HEK293T (cell line): ENCODE data around the gene TAOK1.

Experiments used
- CTCF ChIA-PET: fragments of 350-600 bp; formaldehyde crosslinking; extraction: SDS; loops from one replicate; lab custom pipeline; 2021; ENCODE audit warnings: antibody characterized with exemption, inconsistent platforms; lab: Yijun Ruan, JAX
- POLR2A ChIA-PET: fragments of 350-600 bp; formaldehyde crosslinking; extraction: SDS; loops from one replicate; lab custom pipeline; 2020; ENCODE audit warnings: antibody characterized with exemption, inconsistent platforms; lab: Yijun Ruan, JAX
- DNase-seq: peaks from one replicate; pipeline ENCODE4 v3.0.0; 2012; ENCODE audit warnings: mixed read lengths; ENCODE audit errors: extremely low spot score
- ARNT ChIP-seq: fragments of 450-650 bp; IDR thresholded peaks from 2 replicates; pipeline ENCODE4 v1.6.1; 2017; ENCODE audit warnings: mild to moderate bottlenecking
- BHLHE40 ChIP-seq: fragments of 450-650 bp; IDR thresholded peaks from 2 replicates; pipeline ENCODE4 v1.6.1; 2016; ENCODE audit warnings: mild to moderate bottlenecking, moderate library complexity, borderline replicate concordance
- CTBP1 ChIP-seq: fragments of 450-650 bp; IDR thresholded peaks from 2 replicates; pipeline ENCODE4 v1.6.1; 2016; ENCODE audit warnings: borderline replicate concordance
- ELF4 ChIP-seq: fragments of 450-650 bp; IDR thresholded peaks from 2 replicates; pipeline ENCODE4 v1.6.1; 2017; ENCODE audit warnings: antibody characterized with exemption
- FOXA1 ChIP-seq: fragments of 450-650 bp; IDR thresholded peaks from 2 replicates; pipeline ENCODE4 v1.6.1; 2016; ENCODE audit warnings: mild to moderate bottlenecking
- FOXK2 ChIP-seq: fragments of 450-650 bp; IDR thresholded peaks from 2 replicates; pipeline ENCODE4 v1.6.1; 2016; ENCODE audit warnings: mild to moderate bottlenecking
- FOXM1 ChIP-seq: fragments of 450-650 bp; IDR thresholded peaks from 2 replicates; pipeline ENCODE4 v1.6.1; 2017; ENCODE audit warnings: mild to moderate bottlenecking, borderline replicate concordance
- HDGF ChIP-seq: fragments of 450-650 bp; IDR thresholded peaks from 2 replicates; pipeline ENCODE4 v1.6.1; 2017; ENCODE audit warnings: antibody characterized with exemption, borderline replicate concordance
- L3MBTL2 ChIP-seq: fragments of 450-650 bp; conservative IDR thresholded peaks from 2 replicates; pipeline ENCODE4 v1.6.1; 2016; ENCODE audit warnings: mild to moderate bottlenecking
- LEF1 ChIP-seq: fragments of 450-650 bp; IDR thresholded peaks from 2 replicates; pipeline ENCODE4 v1.6.1; 2017; ENCODE audit warnings: mild to moderate bottlenecking, borderline replicate concordance
- NFRKB ChIP-seq: fragments of 450-650 bp; IDR thresholded peaks from 2 replicates; pipeline ENCODE4 v1.6.1; 2016; ENCODE audit warnings: mild to moderate bottlenecking, moderate library complexity
- SP1 ChIP-seq: fragments of 450-650 bp; IDR thresholded peaks from 2 replicates; pipeline ENCODE4 v1.6.1; 2017
- SUZ12 ChIP-seq: fragments of 450-650 bp; IDR thresholded peaks from 2 replicates; pipeline ENCODE4 v1.6.1; 2016; ENCODE audit warnings: mild to moderate bottlenecking
- TARDBP ChIP-seq: fragments of 450-650 bp; IDR thresholded peaks from 2 replicates; pipeline ENCODE4 v1.6.1; 2016
- ZNF384 ChIP-seq: fragments of 450-650 bp; IDR thresholded peaks from 2 replicates; pipeline ENCODE4 v1.6.1; 2016
- TF ChIP-seq, protein P1 (sequence below): fragments of 450-650 bp; IDR thresholded peaks from 2 replicates; pipeline ENCODE4 v1.6.1; 2016

The TAOK1 gene

DNA sequence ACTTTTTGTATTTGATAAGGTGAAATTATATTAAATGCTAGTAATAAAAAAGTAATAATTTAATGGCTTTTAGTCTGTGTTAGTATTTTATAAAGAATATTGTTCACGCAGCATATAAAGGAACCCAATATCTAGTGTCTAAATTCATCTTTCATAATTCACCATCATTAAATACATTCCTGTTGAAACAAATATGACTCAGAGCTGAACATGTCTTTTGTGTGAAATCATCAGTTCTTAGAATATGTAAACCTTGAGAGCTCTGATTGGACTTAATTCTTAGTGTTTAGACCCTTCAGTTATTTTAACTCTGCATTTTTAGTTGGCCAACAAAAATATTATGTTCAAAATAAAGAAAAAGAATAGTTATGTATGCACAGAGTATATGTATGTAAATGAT is 104.8 kb downstream of the TAOK1 start:
- CTCF ChIA-PET = no interaction called here

DNA sequence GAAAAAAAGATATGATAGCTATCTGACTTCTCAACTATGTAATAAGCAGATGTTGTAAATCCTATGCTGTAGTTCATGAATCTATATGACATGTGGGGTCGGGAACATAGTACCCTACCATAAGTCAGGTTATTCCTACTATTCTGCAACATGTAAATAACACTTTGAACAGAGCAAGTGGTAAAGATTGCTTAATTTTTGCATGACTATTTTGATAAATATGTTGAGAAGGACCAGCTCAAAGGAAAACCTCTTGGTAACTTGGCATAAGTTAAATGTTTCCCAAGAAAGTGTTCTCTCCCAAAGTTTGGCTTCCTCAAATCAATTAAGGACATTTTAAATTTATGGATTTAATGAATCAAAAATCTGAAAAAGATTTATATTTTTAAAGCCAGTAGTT is 114.5 kb downstream of the TAOK1 start:
- DNase-seq = no peak
- CTCF ChIA-PET = interaction anchor here (1.2 kb wide), 1 partner anchor 32 kb away, joined by 3 read pairs; no protein-coding TSS in a partner anchor
- POLR2A ChIA-PET = no interaction called here
- no peak for TF ChIP-seq FOXA1
- no peak for TF ChIP-seq L3MBTL2
- TF ChIP-seq, protein P1, sequence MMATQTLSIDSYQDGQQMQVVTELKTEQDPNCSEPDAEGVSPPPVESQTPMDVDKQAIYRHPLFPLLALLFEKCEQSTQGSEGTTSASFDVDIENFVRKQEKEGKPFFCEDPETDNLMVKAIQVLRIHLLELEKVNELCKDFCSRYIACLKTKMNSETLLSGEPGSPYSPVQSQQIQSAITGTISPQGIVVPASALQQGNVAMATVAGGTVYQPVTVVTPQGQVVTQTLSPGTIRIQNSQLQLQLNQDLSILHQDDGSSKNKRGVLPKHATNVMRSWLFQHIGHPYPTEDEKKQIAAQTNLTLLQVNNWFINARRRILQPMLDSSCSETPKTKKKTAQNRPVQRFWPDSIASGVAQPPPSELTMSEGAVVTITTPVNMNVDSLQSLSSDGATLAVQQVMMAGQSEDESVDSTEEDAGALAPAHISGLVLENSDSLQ = no peak
- no peak for TF ChIP-seq BHLHE40
- no peak for TF ChIP-seq TARDBP
- no peak for TF ChIP-seq HDGF
- TF ChIP-seq FOXM1 = no peak
- TF ChIP-seq NFRKB = no peak
- TF ChIP-seq ELF4 = no peak
- TF ChIP-seq SP1 = no peak
- no peak for TF ChIP-seq LEF1
- TF ChIP-seq ARNT = no peak
- no peak for TF ChIP-seq SUZ12

More for the DNA sequence above, 104.8 kb downstream of the TAOK1 start:
- POLR2A ChIA-PET = no interaction called here
- DNase-seq = no peak
- no peak for TF ChIP-seq NFRKB
- no peak for TF ChIP-seq ARNT
- no peak for TF ChIP-seq SUZ12
- TF ChIP-seq, protein P1 = no peak
- no peak for TF ChIP-seq BHLHE40
- no peak for TF ChIP-seq FOXM1
- TF ChIP-seq CTBP1 = no peak
- TF ChIP-seq L3MBTL2 = no peak
- no peak for TF ChIP-seq HDGF
- no peak for TF ChIP-seq ELF4
- no peak for TF ChIP-seq ZNF384
- no peak for TF ChIP-seq FOXA1

DNA sequence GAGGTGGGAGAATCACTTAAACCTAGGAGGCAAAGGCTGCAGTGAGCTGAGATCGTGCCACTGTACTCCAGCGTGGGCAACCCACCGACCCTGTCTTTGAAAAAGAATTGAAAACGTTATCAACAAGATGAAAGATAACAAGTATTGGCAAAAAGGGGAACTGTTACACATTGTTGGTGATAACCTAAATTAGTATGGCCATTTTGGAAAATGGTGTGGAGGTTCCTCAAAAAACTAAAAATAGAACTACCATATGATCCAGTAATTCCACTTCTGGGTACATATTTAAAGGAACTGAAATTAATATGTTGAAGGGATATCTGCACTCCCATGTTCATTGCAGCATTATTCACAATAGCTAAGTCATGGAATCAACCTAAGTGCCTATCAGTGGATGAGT is 115.7 kb downstream of the TAOK1 start:
- TF ChIP-seq FOXM1 (no peak), TARDBP (no peak), FOXK2 (no peak), ARNT (no peak), BHLHE40 (no peak), LEF1 (no peak), ZNF384 (no peak), NFRKB (no peak), SUZ12 (no peak), ELF4 (no peak), SP1 (no peak), FOXA1 (no peak)
- POLR2A ChIA-PET = no interaction called here
- CTCF ChIA-PET = no interaction called here
- DNase-seq = no peak

DNA sequence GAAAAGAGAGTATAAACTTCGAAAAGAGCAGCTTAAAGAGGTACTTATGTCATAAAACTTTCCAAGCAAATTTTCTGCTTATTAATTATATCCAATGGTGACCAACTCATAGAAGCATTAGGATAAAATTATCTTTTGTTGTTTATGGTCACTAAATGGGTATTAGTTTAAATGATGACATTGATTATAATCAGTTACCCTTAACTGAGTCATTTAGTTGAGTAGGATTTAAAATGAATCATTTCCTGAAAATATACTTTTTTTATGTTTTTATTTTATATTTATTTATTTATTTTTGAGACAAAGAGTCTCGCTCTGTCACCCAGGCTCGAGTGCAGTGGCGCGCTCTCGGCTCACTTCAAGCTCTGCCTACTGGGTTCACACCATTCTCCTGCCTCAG is 120.8 kb downstream of the TAOK1 start:
- ChIA-PET POLR2A (no interaction called here), CTCF (no interaction called here)
- DNase-seq = no peak
- no peak for TF ChIP-seq FOXM1
- no peak for TF ChIP-seq LEF1
- TF ChIP-seq ZNF384 = no peak
- TF ChIP-seq HDGF = no peak
- no peak for TF ChIP-seq ARNT
- no peak for TF ChIP-seq SP1
- TF ChIP-seq TARDBP = no peak
- no peak for TF ChIP-seq NFRKB
- no peak for TF ChIP-seq SUZ12
- TF ChIP-seq FOXK2 = no peak
- TF ChIP-seq, protein P1 = no peak
- no peak for TF ChIP-seq CTBP1
- no peak for TF ChIP-seq ELF4
- TF ChIP-seq BHLHE40 = no peak

DNA sequence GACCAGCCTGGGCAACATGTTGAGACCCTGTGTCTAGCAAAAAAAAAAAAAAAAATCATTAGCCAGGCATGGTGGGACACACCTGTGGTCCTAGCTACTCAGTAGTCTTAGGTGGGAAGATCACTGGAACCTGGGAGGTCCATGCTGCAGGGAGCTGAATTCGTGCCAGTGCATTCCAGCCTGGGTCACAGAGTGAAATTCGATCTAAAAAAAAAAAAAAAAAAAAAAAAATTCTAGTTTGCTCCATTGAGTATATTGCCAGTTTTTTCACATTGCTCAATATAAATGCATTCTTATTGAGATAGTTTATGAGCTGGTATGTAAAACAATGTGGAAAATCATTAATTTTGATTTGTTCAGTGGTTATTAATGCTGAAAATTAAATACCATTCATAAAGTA is 124.6 kb downstream of the TAOK1 start:
- ChIA-PET POLR2A (no interaction called here), CTCF (interaction anchor here (0.7 kb wide), 1 partner anchor 35 kb away, joined by 3 read pairs; no protein-coding TSS in a partner anchor)
- TF ChIP-seq NFRKB = no peak
- 0 out of 2 replicates have a peak, but pooled peaks have one; percentile 25 for TF ChIP-seq ZNF384
- no peak for TF ChIP-seq L3MBTL2
- TF ChIP-seq FOXM1 = no peak
- no peak for TF ChIP-seq ELF4
- TF ChIP-seq ARNT = no peak
- TF ChIP-seq SUZ12 = no peak
- TF ChIP-seq CTBP1 = no peak
- DNase-seq = no peak

DNA sequence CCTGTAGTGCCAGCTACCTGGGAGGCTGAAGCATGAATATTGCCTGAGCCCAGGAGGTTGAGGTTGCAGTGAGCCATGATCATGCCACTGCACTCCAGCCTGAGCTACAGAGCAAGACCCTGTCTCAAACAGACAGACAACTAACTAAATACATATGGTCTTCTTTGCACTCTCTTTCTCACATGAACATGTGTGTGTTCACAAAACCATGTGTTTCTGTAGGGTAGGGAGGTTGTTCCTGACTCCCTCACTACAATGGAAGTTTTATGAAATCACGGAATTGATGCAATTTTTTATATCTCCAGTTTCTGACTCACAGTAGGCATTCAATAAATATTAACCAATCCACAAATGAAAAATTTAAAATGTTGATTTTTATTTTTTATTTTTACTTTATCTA is 128.2 kb downstream of the TAOK1 start:
- no peak for DNase-seq
- CTCF ChIA-PET = interaction anchor here (1.5 kb wide), 1 partner anchor 74 kb away, joined by 4 read pairs; the partner anchor contains the start of gene ANKRD13B
- POLR2A ChIA-PET = no interaction called here
- TF ChIP-seq BHLHE40 (no peak), SUZ12 (no peak), HDGF (no peak), FOXK2 (no peak)
- TF ChIP-seq, protein P1 = no peak
